GM21737 (cell line): ENCODE data around the gene STYXL1.
"Not testable (repeated sequence)": the region's sequence is repeated elsewhere in the genome, so short reads cannot be mapped to it uniquely, and the experiment has no call there.

Experiments
- ATAC-seq: cut with Tn5 transposase; IDR thresholded peaks from one replicate; pipeline ENCODE4 v1.9.1; 2021; ENCODE audit warnings: mild to moderate bottlenecking, moderate library complexity; ENCODE audit not compliant: unreplicated experiment

STYXL1 gene

DNA sequence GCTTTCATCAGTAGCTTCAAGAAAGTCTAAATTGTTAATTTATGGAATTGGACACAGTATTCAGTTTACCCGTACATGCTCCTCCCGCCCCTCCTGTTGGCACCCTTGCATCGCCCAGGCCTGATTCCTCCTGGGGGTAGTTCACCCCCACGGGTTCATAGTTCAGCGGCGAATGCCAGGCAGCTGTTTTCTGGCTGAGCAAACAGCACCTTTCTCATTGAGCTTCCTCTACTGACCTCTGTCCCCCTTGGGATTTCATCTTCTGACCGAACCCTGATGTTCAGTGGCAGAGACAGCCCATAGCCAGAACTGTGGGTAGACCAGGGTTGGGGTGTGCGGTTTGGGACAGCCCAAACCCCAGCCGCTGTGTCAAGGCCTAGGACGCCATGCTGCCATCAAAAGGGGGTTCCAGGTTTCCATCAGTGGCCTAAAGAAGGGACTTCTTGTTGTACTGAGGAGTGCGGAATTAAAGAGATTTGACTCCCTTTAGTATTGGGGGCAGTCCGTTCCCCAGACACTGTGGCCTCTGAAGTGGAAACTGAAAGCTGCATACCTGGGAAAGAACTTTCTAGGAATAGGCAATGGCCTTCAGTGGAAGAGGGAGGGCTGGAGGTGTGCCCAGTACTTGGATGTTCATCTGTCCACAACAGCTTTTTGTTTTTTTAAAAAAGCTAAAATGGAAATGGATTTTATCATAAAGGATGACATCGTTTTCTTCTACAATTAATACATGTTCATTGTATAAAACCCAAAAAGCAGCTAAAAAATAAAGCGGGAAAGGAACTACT lies 19.1 kb upstream of the STYXL1 start:
- ATAC-seq, result no peak

DNA sequence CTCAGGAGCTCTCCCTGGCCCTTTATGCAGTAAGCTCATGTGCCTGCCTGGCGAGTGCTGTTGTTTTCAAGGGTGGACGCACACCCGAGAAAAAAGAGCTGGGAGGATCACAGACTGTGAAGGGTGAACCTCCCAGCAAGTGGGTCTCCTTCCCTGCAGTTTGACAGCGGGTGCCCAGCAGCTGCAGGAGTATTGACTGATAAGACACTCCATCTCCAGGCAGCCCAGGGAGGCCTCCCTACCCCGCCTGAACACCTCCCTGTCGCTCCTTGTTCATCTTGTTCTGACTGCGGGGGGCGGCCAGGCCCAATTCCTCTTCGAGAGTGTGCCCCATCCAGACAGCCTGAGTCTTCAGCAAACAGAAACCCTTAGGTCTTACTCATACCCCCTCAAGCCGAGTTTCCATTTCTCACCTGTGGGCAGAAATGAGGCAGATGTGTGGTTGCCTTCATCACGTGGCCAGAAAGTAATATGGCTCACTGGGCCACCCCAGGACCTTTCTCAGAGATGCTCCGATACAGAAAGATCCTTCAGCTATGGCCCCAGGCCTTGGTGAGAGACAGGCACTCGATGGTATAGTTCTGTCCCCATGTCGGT lies 17.3 kb upstream of the STYXL1 start:
- ATAC-seq, result no peak

- ATAC-seq, result no peak
These were observed 16.6 kb upstream of the STYXL1 start for GRCh38 chr7:76064208-76064970.

DNA sequence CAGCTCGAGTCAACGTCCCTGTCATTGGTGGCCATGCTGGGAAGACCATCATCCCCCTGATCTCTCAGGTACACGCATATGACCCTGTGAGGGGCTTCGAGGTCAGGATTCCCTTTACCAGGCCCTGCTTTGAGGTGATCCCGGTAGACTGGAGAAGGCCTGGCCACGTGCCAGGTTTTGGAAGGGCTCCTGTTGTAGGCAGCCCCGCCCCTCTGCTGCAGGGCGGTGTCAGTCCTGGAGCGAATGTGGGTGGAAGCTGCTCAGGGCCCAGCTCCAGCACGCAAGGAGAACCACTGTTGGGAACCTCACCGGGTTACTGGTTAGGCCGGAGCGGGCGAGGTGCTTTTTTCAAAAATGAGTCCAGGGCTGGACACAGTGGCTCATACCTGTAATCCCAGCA lies 15.7 kb upstream of the STYXL1 start:
- ATAC-seq, result no peak

DNA sequence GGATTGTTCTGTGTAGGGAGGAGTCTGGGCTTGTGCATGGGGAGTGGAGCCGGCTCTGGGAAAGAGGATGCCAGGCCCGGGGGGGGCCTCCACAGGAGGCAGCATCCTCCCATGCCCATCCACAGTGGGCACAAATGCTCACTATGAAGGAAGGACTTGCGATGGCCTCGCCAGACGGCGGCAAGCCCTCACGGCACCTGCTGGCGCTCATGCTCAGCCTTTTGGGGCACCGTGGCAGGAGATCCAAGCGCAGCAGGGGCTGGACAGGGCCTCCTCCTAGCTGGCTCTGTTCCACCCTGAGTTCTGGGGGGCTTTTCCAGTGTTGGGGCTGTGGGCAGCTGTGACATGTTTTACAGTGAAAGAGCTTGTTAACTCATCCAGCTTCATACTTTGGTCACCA lies 15.3 kb upstream of the STYXL1 start:
- ATAC-seq, result no peak

DNA sequence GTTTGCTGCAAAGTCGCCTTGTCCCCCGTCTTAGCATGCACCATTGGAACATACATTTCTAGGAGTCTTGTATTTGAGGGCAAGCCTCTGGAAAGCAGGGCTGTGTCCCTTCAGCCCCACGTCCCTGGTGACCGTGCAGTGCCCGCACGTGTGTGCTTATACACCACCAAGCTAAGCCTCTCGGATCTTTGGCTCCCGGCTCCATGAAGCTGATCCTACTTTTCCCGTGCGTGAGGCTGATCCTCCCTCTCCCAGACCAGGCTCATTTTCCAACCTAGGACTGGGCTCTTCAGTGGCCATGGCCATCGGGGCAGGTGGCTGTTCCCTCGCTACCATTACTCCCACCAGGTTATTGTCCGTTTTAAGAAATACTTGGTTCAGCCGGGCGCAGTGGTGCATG lies 14.5 kb upstream of the STYXL1 start:
- no peak for ATAC-seq

- no peak for ATAC-seq
These were observed 13.0 kb upstream of the STYXL1 start for GRCh38 chr7:76060842-76061241.

- not testable (repeated sequence) for ATAC-seq
These were observed 10.9 kb upstream of the STYXL1 start for GRCh38 chr7:76058745-76059144.

DNA sequence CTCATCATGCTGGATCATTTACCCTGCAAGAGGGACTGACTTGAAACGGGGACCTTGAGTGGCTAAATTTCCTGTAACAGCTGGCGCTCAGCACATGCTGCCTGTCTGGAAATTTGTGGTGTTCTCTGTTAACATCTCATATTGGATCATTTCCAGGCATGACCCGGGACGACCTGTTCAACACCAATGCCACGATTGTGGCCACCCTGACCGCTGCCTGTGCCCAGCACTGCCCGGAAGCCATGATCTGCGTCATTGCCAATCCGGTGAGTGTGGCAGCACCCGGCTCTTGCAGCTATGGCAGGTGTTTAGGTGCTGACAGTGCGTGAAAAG lies 10.0 kb upstream of the STYXL1 start:
- no peak for ATAC-seq

DNA sequence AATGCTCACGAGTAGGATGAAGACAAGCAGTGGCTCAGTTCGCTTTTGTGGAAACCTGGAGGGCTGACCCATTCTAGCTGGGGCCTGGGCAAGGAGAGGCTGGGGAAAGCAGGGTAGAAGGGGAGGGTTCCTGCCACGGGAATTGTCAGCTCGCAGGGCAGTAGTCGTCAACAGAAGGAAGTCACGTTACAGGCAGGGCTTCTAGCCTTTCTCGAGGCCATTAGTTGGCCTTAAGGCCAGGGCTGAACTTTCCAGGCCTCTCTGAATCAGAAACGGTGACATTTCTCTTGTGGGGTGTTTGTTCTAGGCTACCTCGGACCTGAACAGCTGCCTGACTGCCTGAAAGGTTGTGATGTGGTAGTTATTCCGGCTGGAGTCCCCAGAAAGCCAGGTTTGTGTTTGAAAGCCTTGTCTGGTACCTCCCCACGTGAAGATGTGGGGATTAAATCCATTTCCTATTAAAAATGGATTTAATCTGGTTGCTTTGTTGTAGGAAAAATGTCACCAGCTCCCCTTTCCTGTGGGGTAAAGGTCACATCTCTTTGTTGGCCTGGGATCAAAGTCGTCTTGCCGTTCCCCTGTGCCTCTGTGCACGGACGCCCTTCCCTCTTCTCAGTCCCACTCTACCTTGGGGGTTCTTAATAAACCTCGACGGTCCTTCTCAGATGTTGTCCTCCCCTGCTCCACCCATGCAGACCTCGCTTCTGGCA lies 9.5 kb upstream of the STYXL1 start:
- no peak for ATAC-seq

GRCh38 chr7:76056241-76056640 lies 8.4 kb upstream of the STYXL1 start:
- no peak for ATAC-seq

- ATAC-seq, result no peak
These were observed 6.6 kb upstream of the STYXL1 start for GRCh38 chr7:76054123-76055120.

GRCh38 chr7:76053461-76053860 lies 5.7 kb upstream of the STYXL1 start:
- ATAC-seq, result no peak

GRCh38 chr7:76052681-76053080 lies 4.9 kb upstream of the STYXL1 start:
- not testable (repeated sequence) for ATAC-seq

DNA sequence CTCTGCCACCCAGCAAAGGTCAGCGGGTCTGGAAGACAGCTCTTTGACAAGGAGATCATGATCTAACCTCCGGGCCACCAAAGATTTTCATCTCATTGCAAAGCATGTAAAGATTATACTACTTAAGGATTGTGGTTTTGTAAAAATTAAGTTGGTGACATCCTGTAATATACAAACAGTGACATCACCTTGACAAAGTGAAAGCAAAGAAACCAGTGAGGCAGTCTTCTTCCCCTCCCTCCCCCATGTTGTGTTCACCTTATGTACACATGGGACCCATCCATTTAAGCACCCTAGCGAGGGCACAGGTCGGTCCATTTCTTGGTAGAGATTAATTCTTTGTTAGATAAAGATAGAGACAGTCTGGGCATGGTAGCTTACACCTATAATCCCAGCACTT lies 4.0 kb upstream of the STYXL1 start:
- ATAC-seq, result no peak

DNA sequence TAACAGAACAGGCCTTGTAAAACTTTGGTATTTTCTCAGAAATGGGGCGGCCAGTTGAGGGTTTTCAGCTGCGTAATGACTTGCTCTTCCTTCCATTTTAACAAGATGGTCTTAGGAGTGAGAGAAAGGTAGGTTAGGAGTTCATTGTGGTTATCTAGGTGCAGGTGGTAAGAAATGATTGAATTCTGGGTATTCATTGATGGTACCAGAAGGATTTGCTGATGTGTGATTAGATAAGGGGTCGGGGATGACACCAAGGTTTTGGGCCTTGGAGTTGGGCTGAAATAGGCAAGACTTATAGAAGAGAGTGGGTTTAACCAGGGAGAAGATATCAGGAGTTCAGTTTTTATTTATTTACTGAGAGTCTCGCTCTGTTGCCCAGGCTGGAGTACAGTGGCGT lies 2.7 kb upstream of the STYXL1 start:
- no peak for ATAC-seq

- no peak for ATAC-seq
These were observed 1.5 kb upstream of the STYXL1 start for GRCh38 chr7:76049295-76049694.

DNA sequence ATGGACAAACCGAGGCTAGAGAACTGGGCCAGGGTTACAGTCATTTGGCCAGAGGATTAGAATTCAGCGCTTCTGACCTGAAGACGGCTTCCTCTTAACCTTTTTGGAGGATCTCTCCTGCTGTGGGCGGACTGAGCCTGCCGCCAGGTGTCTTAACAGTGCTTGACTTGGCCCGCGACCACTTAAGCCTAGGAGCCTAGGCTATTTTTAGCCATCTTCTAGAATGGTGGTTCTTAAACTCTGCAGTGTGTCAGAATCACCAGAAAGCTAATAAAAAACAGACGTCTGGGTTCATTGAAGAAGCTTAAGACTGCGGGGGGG lies 828 bp upstream of the STYXL1 start:
- no peak for ATAC-seq

GRCh38 chr7:76047305-76047810 lies 442 bp downstream of the STYXL1 start:
- peak; percentile 2 for ATAC-seq

GRCh38 chr7:76044375-76044865 lies 3.4 kb downstream of the STYXL1 start:
- ATAC-seq, result no peak
